Kidney (tissue), 14 donors: ENCODE data around the gene METTL25B. TPM values are rescaled to one million over a fixed set of nuclear protein-coding genes. Genes with fewer than 3 reads are reported as not detected.

ENCODE experiments used
- DNase-seq, 5 donors: peaks; one replicate each; pipeline ENCODE4 v3.0.0-alpha.2; 2013 to 2020
- FAIRE-seq: peaks from 2 replicates; lab custom pipeline; 2012; peaks lifted over from hg19 to GRCh38; lab: Jason Lieb, UNC
- H3K27ac ChIP-seq, 2 donors: one replicate each; pipeline ENCODE4 v1.7.0; 2013; ENCODE audit warnings: low read depth in 2 of 2, low read length in 2 of 2, inconsistent platforms in 1 of 2
- H3K27me3 ChIP-seq: one replicate; pipeline ENCODE4 v1.7.1; 2013; ENCODE audit warnings: low read length, inconsistent platforms; ENCODE audit not compliant: control insufficient read depth, insufficient read depth
- H3K36me3 ChIP-seq, 3 donors: one replicate each; pipeline versions ENCODE4 v1.7.0 to v1.7.1; 2013; ENCODE audit warnings: low read length in 3 of 3, control low read depth in 1 of 3, inconsistent platforms in 1 of 3; ENCODE audit not compliant: insufficient read depth in 3 of 3, control insufficient read depth in 2 of 3
- H3K4me1 ChIP-seq, 3 donors: one replicate each; pipeline versions ENCODE4 v1.7.0 to v1.7.1; 2013; ENCODE audit warnings: low read length in 3 of 3, inconsistent platforms in 1 of 3, low read depth in 1 of 3; ENCODE audit not compliant: control insufficient read depth in 2 of 3, insufficient read depth in 2 of 3
- H3K4me3 ChIP-seq, 3 donors: one replicate each; pipeline versions ENCODE4 v1.7.0 to v1.8.1; 2013; ENCODE audit warnings: low read length in 3 of 3, control low read depth in 1 of 3, inconsistent platforms in 1 of 3
- H3K9ac ChIP-seq, 3 donors: one replicate each; pipeline versions ENCODE4 v1.7.0 to v1.7.1; 2013; ENCODE audit warnings: low read length in 3 of 3, control low read depth in 1 of 3, inconsistent platforms in 1 of 3
- H3K9me3 ChIP-seq, 3 donors: one replicate each; pipeline versions ENCODE4 v1.7.0 to v1.7.1; 2013; ENCODE audit warnings: low read length in 3 of 3, control low read depth in 1 of 3, inconsistent platforms in 1 of 3; ENCODE audit not compliant: control insufficient read depth in 2 of 3, insufficient read depth in 1 of 3
- CTCF ChIP-seq: IDR thresholded peaks from 3 replicates; pipeline ENCODE4 v1.5.1; 2012; ENCODE audit warnings: mild to moderate bottlenecking, moderate library complexity, borderline replicate concordance; ENCODE audit not compliant: insufficient read depth; ENCODE audit errors: extremely low read depth
- intact Hi-C: fragments of 100-400 bp; cut with DNase I; formaldehyde crosslinking; loops from one replicate; pipeline ENCODE4 v1.11.1; 2022
- polyA plus RNA-seq: library from polyadenylated mRNA; stranded (reverse); fragments of 350-450 nt; fragmentation: Illumina TruSeq; extraction: RNeasy Lipid Tissue Mini Kit (QIAGEN cat#74804); gene quantifications from one replicate; pipeline ENCODE4 v1.2.3, GENCODE V29; 2014; ENCODE audit warnings: low read depth, low replicate concordance; ENCODE audit not compliant: insufficient read depth
- total RNA-seq: library from RNA; stranded (reverse); fragmentation: NEBNext Ultra II Directional; extraction: Animal tissue kit (Norgen Biotek cat#: 25700); gene quantifications from one replicate; pipeline ENCODE4 v1.2.1, GENCODE V29; 2021
- donor health status: control.
- donor health status: control.
- donor health status: control.
- donor health status: control.
- donor health status: control.
- donor health status: DM: yes; HTN: yes; CAD: no.
- donor health status: Normal renal cell carcinoma (clear cell type).

METTL25B gene
- total and polyA plus RNA-seq, 2 donors from 2014 or later, result 29.4 to 35.2 TPM

DNA sequence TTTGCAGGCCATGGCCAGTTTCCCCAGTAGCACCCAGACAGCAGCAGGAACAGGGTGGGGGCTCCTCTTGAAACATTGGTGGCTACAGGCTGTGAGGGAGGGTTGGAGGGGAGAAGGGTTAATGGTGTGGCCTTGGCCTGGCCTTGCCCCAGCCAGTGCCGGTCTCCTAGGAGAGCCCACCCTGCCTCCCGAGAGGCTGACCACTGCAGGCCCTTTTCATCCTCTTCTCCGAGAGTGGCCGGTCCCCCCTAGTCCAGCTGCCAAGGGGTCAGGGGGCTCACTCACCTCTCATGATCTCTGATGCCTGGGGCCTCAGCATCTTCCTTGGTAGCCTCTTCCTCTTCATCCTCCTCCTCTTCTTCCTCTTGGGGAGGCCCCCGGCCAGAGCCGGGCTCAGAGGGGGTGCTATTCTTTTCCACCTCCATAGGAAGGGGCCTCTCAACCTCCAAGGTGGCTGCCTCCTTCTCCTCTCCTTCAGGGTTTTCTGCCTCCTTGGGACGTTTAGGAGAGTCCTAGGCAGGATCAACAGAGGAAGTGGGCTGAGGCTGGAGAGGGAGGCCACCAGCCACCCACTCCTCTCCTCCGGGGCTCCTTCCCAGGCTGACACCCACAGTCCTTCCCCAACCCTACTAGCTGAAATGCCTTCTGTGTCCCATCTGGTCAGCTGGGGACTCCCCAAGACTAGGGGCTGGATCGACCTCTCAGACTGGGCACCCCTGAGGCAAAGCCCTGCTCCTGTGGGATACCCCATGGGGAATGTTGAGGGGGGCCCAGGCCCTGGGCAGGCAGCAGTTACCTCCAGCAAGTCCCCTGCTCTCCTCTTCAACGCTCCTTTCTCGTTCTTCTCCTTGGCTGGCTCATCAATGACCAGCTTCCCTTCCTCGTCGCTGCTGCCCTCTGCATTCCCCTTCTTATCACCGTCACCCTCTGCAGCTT lies 15.4 kb downstream of the METTL25B start:
- FAIRE-seq, result no peak
- no peak for DNase-seq
- H3K36me3 ChIP-seq, result peaks cover 0 to 21% (median 4%) of the 10 kb centered on the region in 3 donors
- no peaks in the 10 kb centered on the region for H3K27me3 ChIP-seq
- H3K4me3 ChIP-seq, result no peak overlapping the region
- TF ChIP-seq CTCF, result no peak
- H3K27ac ChIP-seq, result no peak overlapping the region
- H3K9ac ChIP-seq, result no peak overlapping the region
- H3K9me3 ChIP-seq, result no peaks in the 10 kb centered on the region
- H3K4me1 ChIP-seq, result peaks cover 5 to 33% (median 31%) of the 10 kb centered on the region in 3 donors
- intact Hi-C loops, result no loop called here

- intact Hi-C loops, result no loop called here
- Histone ChIP-seq H3K27me3 (no peaks in the 10 kb centered on the region), H3K27ac (no peak overlapping the region), H3K4me3 (no peak overlapping the region), H3K9me3 (no peaks in the 10 kb centered on the region), H3K9ac (no peak overlapping the region), H3K4me1 (peaks cover 5 to 40% (median 37%) of the 10 kb centered on the region in 3 donors), H3K36me3 (peaks cover 0 to 21% (median 4%) of the 10 kb centered on the region in 3 donors)
- FAIRE-seq, result no peak
- no peak for DNase-seq
- TF ChIP-seq CTCF, result no peak
Measured at GRCh38 chr1:156744344-156744743, 16.1 kb downstream of the METTL25B start.

- intact Hi-C loops, result no loop called here
- no peak overlapping the region for H3K9ac ChIP-seq
- no peak overlapping the region for H3K27ac ChIP-seq
- no peak overlapping the region for H3K4me3 ChIP-seq
- FAIRE-seq (no peak), DNase-seq (no peak)
- no peak for TF ChIP-seq CTCF
- H3K27me3 ChIP-seq, result no peaks in the 10 kb centered on the region
- H3K4me1 ChIP-seq, result peaks cover 5 to 43% (median 42%) of the 10 kb centered on the region in 3 donors
- H3K9me3 ChIP-seq, result no peaks in the 10 kb centered on the region
- peaks cover 0 to 21% (median 4%) of the 10 kb centered on the region in 3 donors for H3K36me3 ChIP-seq
Measured at GRCh38 chr1:156744786-156745419, 16.6 kb downstream of the METTL25B start.
